DMS79 (cell line): ENCODE measurements around the gene SIGLEC8.
"Not testable (repeated sequence)": the region's sequence is repeated elsewhere in the genome, so short reads cannot be mapped to it uniquely, and the experiment has no call there.

Experiments used
- DNase-seq: peaks from one replicate; lab custom pipeline; 2025; lab: John Stamatoyannopoulos, UW

The SIGLEC8 gene

DNA sequence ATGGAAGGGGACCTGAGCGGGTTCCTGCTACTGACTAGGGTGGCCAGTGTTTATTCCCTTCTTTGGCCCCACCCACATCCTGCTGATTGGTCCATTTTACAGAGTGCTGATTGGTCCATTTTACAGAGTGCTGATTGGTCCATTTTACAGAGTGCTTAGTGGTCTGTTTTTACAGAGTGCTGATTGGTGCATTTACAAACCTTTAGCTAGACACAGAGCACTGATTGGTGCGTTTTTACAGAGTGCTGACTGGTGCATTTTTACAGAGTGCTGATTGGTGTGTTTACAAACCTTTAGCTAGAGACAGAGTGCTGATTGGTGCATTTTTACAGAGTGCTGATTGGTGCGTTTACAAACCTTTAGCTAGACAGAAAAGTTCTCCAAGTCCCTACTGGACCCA lies 10.7 kb downstream of the SIGLEC8 start:
- DNase-seq: not testable (repeated sequence)

- DNase-seq: no peak
These were observed 16.6 kb downstream of the SIGLEC8 start for GRCh38 chr19:51441410-51442390.

GRCh38 chr19:51440846-51441409 lies 17.3 kb downstream of the SIGLEC8 start:
- DNase-seq: no peak

DNA sequence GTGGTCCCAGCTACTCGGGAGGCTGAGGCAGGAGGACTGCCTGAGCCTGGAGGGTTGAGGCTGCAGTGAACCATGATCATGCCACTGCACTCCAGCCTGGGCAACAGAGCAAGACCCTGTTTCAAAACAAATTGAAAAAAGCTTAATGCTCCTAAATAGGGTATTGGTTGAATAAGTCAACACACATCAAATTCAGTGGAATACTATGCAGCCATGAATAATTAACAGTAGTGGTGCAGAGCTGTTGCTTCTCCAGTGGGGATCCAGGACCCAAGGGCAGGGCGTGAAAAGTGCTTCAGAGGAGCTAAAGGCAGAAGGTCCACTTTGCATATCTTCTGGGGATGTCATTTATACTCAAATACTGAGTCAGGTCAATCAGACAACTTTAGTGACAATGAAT lies 18.2 kb downstream of the SIGLEC8 start:
- no peak for DNase-seq

- no peak for DNase-seq
These were observed 19.2 kb downstream of the SIGLEC8 start for GRCh38 chr19:51439021-51439465.

GRCh38 chr19:51434456-51434855 lies 23.8 kb downstream of the SIGLEC8 start:
- DNase-seq: no peak

- DNase-seq: no peak
These were observed 25.2 kb downstream of the SIGLEC8 start for GRCh38 chr19:51433043-51433442.

GRCh38 chr19:51431124-51431523 lies 27.1 kb downstream of the SIGLEC8 start:
- no peak for DNase-seq

DNA sequence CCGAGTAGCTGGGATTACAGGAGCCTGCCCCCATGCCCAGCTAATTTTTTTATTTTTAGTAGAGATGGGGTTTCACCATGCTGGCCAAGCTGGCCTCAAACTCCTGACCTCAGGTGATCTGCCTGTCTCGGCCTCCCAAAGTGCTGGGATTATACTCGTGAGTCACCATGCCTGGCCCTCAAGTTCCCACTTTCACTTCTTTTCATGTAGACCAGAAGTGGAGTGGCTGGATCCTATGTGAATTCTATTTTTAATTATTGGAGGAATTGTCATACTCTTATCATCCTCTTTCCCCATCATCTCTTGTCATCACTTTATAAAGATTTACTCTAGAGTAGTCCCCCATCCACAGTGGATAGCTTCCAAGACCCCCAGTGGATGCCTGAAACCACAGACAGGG lies 28.0 kb downstream of the SIGLEC8 start:
- DNase-seq: no peak

GRCh38 chr19:51427201-51427600 lies 31.1 kb downstream of the SIGLEC8 start:
- DNase-seq: no peak

DNA sequence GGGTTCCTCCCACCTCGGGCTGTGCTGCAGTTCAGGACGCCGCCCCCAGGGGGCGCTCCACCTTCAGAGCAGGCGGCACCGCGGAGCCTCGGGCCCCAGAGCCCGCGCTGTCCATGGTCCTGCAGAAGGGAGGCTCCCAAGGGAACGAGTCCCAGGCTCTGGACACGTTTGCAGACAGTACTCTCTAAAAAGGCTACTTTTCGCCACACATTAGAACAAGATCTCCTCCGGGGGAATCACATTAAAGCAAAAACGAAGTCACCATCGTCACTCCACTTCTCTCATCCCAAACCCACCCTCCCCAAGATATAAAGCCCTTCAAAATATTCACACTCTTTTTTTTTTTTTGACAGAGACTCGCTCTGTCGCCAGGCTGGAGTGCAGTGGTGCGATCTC lies 36.2 kb downstream of the SIGLEC8 start:
- no peak for DNase-seq

- DNase-seq: no peak
These were observed 36.8 kb downstream of the SIGLEC8 start for GRCh38 chr19:51421229-51422052.

DNA sequence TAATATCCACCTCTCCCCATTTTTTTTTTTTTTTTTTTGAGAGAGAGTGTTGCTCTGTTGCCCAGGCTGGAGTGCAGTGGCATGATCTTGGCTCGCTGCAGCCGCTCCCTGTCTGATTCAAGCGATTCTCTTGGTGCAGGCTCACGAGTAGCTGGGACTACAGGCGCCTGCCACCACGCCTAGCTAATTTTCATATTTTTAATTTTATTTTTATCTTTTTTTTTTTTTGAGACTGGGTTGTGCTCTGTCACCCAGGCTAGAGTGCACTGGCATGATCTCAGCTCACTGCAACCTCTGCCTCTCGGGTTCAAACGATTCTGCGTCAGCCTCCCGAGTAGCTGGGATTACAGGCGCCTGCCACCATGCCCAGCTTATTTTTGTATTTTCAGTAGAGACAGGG lies 37.7 kb downstream of the SIGLEC8 start:
- not testable (repeated sequence) for DNase-seq

DNA sequence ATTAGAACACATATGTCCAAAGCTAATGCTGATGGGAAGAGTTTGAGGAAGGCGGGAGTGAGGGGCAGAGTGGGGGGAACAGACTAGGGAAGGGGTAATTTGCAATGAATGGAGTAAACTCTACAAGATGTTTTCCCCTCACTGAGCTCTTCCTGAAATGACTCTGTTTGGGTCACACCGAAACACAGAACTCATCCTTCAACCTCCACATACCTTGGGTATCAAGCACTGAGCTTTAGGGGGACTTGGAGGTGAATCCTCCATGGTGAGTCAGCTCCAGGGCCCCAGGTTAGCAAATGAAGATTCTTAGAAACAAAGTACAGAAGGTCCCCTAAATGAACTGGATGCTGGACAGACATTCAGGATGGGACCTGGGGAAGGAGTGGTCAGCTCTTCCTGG lies 39.5 kb downstream of the SIGLEC8 start:
- no peak for DNase-seq

DNA sequence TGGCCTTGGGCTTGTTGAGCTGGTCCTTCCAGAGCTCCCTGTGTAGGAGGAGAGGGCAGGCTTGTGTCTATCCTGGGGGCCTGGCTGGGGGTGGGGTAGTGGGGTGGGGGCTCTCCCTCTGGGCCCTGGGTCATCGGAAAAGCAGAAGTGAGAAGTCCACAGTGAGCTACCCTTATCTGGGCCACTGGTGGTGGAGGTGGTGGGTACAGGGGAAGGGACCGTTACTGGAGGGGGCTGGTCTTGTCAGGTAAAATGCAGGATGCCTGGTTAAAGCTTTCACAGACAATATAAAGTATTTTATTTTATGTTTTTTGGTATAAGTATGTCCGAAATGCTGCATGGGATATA lies 40.5 kb downstream of the SIGLEC8 start:
- DNase-seq: no peak

- no peak for DNase-seq
These were observed 41.0 kb downstream of the SIGLEC8 start, which contains the start of gene SIGLEC10 for GRCh38 chr19:51417107-51417809. Gene SIGLEC10, minus strand, starts transcription at chr19:51417642. Its CDS starts 61 bp downstream, at chr19:51417581.

- DNase-seq: not testable (repeated sequence)
These were observed 41.8 kb downstream of the SIGLEC8 start for GRCh38 chr19:51416422-51416821.

DNA sequence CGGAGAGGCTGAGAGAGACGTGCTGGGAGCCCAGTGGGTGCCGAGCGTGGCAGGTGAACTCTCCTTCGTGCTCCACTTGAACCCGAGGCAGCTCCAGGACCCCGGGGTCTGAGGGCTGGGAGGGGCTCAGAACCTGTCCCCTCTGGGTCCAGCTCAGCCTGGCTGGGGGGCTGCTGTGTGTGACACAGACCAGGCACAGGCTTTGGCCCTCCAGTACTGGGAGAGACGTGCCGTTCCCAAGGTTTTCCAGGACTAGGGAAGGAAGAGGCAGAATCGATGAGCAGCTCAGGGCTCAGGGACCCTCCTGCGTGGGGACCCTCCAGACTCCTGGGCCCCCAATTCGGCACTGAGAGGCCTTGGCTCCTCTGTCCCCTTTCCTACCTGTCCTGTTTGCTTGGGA lies 43.1 kb downstream of the SIGLEC8 start:
- no peak for DNase-seq

DNA sequence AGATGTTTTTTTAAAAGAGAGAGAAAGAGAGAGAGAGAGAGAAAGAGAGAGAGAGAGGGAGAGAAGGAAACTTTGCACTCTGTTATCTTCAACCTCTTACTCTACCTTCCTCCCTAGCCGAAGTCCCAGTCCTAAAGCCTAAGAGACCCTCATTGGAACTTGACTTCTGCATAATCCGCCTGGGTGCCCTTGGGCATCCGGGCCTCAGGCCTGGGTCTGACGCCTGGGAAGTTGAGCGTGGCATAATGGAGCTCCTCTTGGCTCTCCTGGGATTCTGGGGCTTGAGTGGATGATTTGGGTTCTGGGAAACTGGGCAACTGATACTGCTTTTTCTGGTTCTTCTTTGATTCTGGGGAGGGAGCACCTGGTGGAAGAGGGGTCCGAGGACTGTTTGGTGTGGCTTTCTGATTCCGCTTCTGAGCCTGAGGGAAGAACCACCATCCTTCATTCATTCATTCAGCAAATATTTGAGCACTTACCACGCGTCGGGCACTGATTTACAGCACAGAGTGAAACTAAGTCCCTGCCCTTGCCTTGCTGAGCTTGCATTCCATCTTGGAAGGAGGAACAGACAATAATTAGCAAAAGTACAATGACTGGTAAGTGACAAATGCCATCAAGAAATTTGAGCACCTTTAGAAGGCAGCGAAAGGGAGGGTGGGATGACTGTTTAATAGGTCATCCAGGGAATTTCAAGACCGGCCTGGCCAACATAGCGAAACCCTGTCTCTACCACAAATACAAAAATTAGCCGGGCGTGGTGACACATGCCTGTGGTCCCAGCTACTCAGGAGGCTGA lies 47.1 kb downstream of the SIGLEC8 start:
- no peak for DNase-seq

DNA sequence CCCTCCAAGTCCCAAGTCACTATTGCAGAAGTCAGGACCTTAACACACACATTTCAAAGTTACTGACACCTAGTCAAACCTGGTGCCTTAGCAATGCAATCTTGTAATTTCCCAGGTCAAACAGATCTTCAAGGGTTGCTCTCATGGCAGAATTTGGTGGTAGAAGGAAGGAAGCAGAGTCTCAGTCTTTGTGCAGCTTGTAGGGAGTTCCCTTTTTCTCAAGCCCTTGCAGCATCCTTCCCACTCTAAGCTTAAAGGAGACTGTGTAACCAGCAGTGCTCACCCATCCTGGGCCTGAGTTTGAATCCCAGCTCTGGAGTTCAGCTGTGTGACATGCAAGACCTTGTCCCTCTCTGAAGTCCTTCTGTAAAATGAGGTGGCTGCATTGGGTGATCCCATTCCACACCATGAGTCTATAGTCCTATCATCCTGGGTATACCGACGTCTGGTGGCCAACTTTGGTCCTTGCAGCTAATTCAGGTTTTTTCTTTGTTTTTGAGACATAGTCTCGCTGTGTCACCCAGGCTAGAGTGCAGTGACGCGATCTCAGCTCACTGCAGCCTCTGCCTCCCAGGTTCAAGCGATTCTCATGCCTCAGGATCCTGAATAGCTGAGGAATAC lies 50.6 kb downstream of the SIGLEC8 start:
- no peak for DNase-seq

DNA sequence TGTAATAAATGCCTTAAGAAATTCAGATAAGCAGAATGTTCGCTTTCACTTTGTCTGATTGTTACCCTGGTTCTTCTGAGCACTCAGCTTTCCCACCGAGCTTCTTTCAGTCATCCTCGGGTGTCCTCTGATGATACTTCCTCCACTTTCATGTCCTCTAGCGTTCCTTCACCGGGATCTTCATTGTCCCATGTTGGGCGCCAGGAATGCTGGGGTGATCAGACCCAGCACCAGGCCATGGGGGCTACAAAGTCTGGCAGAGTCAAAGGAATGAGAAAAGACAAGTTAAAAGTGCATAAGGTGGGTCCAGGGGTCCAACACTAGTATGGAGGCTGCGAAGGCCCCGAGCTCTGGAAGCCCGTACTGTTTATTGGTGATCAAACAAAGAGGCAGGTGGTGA lies 56.1 kb downstream of the SIGLEC8 start:
- no peak for DNase-seq
